Brain microvascular endothelial cell (primary cell): ENCODE data around the gene SPTA1.

Experiments used
- DNase-seq: peaks from one replicate; pipeline ENCODE4 v3.0.0-alpha.2; 2020
- H3K27ac ChIP-seq: fragments of 250-450 bp; sonication (Bioruptor Pico); 2 replicates; pipeline ENCODE4 v1.5.1; 2020; ENCODE audit warnings: mild to moderate bottlenecking, moderate library complexity
- H3K27me3 ChIP-seq: fragments of 250-450 bp; sonication (Bioruptor Pico); replicated peaks from 2 replicates; pipeline ENCODE4 v1.5.1; 2020; ENCODE audit warnings: mild to moderate bottlenecking
- H3K36me3 ChIP-seq: fragments of 250-450 bp; sonication (Bioruptor Pico); replicated peaks from 2 replicates; pipeline ENCODE4 v1.5.1; 2020; ENCODE audit warnings: mild to moderate bottlenecking
- H3K4me3 ChIP-seq: 2 replicates; pipeline ENCODE4 v1.5.1; 2011; ENCODE audit warnings: low read depth, mild to moderate bottlenecking, control low read depth, low read length, moderate library complexity
- in situ Hi-C: cut with HindIII; loops from 2 replicates; pipeline ENCODE4 v1.10.0; 2017; ENCODE audit warnings: low sequenced_read_pairs, low pct_ligation_motif_present
- TF ChIP-seq, protein P1 (sequence below): IDR thresholded peaks from 2 replicates; pipeline ENCODE4 v1.5.1; 2011; ENCODE audit warnings: low read depth, mild to moderate bottlenecking, moderate library complexity, low read length, control low read depth, inconsistent platforms; ENCODE audit errors: missing control alignments

The SPTA1 gene

DNA sequence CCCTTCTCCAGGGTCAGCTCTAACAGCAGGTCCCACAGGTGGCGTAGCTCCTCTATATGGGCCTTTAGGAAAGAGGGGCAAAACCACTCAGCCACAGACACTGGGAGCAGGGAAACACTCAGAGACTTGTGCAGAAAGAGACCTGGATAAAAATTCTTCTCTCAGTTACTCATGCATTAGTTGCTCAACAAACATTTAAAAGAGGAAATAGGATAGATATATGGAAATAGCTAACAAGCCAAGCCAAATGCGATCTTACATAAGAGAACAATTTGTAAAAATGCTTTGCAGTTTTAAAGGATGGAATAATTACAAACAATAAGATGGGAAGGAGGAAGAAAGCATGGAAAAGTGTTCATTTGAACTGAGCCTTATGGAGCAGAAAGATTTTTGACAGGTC lies 4.9 kb downstream of the SPTA1 start:
- H3K4me3 ChIP-seq, result no peak overlapping the region
- no peaks in the 10 kb centered on the region for H3K27me3 ChIP-seq
- TF ChIP-seq, protein P1, sequence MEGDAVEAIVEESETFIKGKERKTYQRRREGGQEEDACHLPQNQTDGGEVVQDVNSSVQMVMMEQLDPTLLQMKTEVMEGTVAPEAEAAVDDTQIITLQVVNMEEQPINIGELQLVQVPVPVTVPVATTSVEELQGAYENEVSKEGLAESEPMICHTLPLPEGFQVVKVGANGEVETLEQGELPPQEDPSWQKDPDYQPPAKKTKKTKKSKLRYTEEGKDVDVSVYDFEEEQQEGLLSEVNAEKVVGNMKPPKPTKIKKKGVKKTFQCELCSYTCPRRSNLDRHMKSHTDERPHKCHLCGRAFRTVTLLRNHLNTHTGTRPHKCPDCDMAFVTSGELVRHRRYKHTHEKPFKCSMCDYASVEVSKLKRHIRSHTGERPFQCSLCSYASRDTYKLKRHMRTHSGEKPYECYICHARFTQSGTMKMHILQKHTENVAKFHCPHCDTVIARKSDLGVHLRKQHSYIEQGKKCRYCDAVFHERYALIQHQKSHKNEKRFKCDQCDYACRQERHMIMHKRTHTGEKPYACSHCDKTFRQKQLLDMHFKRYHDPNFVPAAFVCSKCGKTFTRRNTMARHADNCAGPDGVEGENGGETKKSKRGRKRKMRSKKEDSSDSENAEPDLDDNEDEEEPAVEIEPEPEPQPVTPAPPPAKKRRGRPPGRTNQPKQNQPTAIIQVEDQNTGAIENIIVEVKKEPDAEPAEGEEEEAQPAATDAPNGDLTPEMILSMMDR, result no peak
- no peak overlapping the region for H3K27ac ChIP-seq
- H3K36me3 ChIP-seq, result no peaks in the 10 kb centered on the region
- DNase-seq, result no peak
- in situ Hi-C loops, result no loop called here

DNA sequence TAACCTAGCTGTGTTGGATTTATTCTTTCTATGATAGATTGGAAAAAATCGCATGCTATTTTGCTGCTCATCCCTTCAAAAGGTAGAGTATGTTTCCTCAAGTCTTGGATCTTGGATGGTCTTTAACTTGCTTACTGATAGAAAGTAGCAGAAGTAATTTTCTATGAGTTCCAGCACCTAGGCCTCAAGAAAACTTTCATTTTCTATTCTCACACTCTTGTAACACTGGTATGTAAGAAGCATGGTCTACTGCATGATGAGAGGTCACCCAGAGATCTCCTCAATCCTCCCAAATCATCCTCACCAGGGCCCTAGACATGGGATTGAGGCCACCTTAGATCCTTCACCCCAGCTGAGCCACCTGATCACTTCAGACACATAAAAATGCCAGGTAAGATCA lies 7.2 kb downstream of the SPTA1 start:
- no peaks in the 10 kb centered on the region for H3K36me3 ChIP-seq
- no peak overlapping the region for H3K27ac ChIP-seq
- TF ChIP-seq, protein P1, result no peak
- no peak for DNase-seq
- H3K4me3 ChIP-seq, result no peak overlapping the region
- in situ Hi-C loops, result no loop called here
- H3K27me3 ChIP-seq, result no peaks in the 10 kb centered on the region

DNA sequence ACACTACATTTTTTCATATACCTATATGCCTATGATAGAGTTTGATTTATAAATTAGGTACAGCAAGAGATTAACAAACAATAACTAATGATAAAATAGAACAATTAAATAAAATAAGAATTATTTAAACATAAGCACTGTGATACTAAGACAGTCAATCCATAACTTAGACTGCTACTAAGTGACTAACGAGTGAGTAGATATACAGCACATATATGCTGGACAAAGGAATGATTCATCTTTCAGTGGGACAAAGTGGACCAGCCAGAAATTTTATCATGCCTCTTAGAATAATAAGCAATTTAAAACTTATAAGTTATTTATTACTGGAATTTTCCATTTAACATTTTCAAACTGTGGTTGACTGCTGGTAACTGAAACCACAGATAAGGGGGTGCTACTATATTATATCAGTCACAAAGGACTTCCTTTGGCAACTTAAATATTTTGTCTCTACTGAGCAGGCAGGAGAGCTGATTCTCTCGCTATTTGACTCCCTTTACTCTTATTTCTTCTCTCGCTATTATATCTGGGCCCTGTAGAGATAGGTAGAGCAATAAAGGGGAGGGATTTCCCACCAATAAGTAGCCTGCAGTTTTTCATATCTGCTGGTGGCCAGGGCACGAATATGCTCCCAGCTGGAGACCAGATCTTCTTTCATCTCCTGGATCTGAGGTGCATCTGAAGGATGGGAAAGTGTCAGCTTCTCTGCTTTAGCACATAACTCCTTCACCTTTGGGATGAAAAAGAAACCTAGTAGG lies 10.8 kb downstream of the SPTA1 start:
- in situ Hi-C loops, result no loop called here
- Histone ChIP-seq H3K36me3 (no peaks in the 10 kb centered on the region), H3K27me3 (no peaks in the 10 kb centered on the region), H3K27ac (no peak overlapping the region), H3K4me3 (no peak overlapping the region)
- no peak for DNase-seq
- TF ChIP-seq, protein P1, result no peak

DNA sequence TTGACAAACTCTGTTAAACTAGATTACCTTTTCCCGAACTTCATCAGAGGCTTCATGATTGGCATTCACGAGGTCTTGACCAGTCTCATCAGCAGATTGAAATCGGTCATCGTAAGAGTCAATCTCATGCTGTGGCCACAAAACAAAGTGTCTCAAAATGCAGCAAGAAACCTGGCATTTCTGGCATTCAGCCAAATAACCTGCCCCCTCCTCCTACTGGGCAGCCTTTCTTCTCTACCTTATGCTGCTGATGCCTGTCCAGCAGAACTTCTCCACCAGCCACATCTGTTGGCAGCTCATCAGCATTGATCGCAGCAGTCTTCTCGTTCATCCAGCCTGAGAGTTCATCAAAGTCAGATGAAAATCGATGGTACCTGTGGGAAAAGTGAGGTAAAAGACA lies 12.2 kb downstream of the SPTA1 start:
- in situ Hi-C loops, result no loop called here
- TF ChIP-seq, protein P1, result no peak
- Histone ChIP-seq H3K4me3 (no peak overlapping the region), H3K36me3 (no peaks in the 10 kb centered on the region), H3K27me3 (no peaks in the 10 kb centered on the region), H3K27ac (no peak overlapping the region)
- DNase-seq, result no peak

DNA sequence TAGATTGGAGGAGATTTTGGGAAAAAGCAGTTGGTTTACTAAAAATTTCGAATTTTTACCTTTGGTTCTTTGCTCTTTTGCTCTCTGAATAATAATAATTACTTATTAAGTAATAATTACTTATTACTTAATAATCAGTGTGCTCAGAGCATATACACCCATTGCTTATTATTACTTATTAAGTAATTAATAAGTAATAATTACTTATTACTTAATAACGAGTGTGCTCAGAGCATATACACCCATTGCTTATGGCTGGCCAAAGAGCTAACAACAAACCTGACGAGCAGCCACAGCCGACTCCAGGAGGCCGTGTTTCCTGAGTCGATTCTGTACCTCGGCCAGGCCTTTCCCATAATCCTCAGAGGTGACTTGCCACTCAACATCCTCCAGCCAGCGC lies 20.5 kb downstream of the SPTA1 start:
- in situ Hi-C loops, result no loop called here

More for the DNA sequence above, 20.5 kb downstream of the SPTA1 start:
- DNase-seq, result no peak
- H3K36me3 ChIP-seq, result no peaks in the 10 kb centered on the region
- no peak overlapping the region for H3K4me3 ChIP-seq
- H3K27ac ChIP-seq, result no peak overlapping the region
- TF ChIP-seq, protein P1, result no peak
- H3K27me3 ChIP-seq, result no peaks in the 10 kb centered on the region
